Adrenal gland (tissue), 12 donors: Measurements from ENCODE around the gene KRT6B. TPM values are rescaled to one million over a fixed set of nuclear protein-coding genes. Genes with fewer than 3 reads are reported as not detected.
A peak's percentile ranks its signal among the peaks of the same experiment; 100 is the strongest.

Experiments
- DNase-seq, 7 donors: peaks; one replicate each; pipeline ENCODE4 v3.0.0-alpha.2; 2019 to 2020
- H3K27ac ChIP-seq, 5 donors: fragments of 200-600 bp; sonication (generic) in 4 of 5; 1 replicate in 3 of 5; 2 replicates in 2 of 5; pipeline versions ENCODE4 v1.5.1 to v1.8.0; 2016 to 2020; ENCODE audit warnings: mild to moderate bottlenecking in 1 of 5
- H3K27me3 ChIP-seq: fragments of 200-600 bp; 2 replicates; pipeline ENCODE4 v1.8.0; 2021
- H3K36me3 ChIP-seq, 2 donors: fragments of 200-600 bp; replicated peaks in 1 of 2; 1 replicate in 1 of 2; 2 replicates in 1 of 2; pipeline versions ENCODE4 v1.5.1 to v1.8.0; 2018 to 2022
- H3K4me1 ChIP-seq, 2 donors: fragments of 200-600 bp; replicated peaks in 1 of 2; 1 replicate in 1 of 2; 2 replicates in 1 of 2; pipeline versions ENCODE4 v1.5.1 to v1.8.0; 2018 to 2021
- H3K4me3 ChIP-seq, 4 donors: fragments of 200-600 bp; sonication (generic) in 3 of 4; one replicate each; pipeline ENCODE4 v1.5.1; 2016 to 2018
- H3K9me3 ChIP-seq, 3 donors: fragments of 200-600 bp; sonication (generic) in 1 of 3; replicated peaks in 1 of 3; 1 replicate in 2 of 3; 2 replicates in 1 of 3; pipeline versions ENCODE4 v1.5.1 to v1.8.0; 2016 to 2021
- POLR2A ChIP-seq, 2 donors: fragments of 450-650 bp; IDR thresholded peaks; one replicate each; pipeline ENCODE4 v1.6.1; 2017; ENCODE audit warnings: antibody characterized with exemption in 2 of 2, mild to moderate bottlenecking in 2 of 2, moderate library complexity in 1 of 2
- WGBS, 4 donors: extraction: QIAGEN DNeasy Blood & Tissue Kit in 2 of 4; methylation state at CpG; one replicate each; pipeline versions ENCODE4 v1.1.5 to v1.1.7; 2013 to 2017; 5-methylcytosine and 5-hydroxymethylcytosine counted together
- intact Hi-C, 2 donors: fragments of 100-400 bp; cut with DNase I; formaldehyde crosslinking; loops; one replicate each; pipeline versions ENCODE4 v1.14.1 to v1.15.0; 2022 to 2023
- polyA plus RNA-seq, 3 donors: library from polyadenylated mRNA; stranded (reverse); fragments of 200-250 nt in 2 of 3; fragments of 350-450 nt in 1 of 3; fragmentation: Illumina TruSeq in 1 of 3; extraction: RNeasy Lipid Tissue Mini Kit (QIAGEN cat#74804) in 1 of 3; gene quantifications; one replicate each; pipeline ENCODE4 v1.2.3, GENCODE V29; 2013 to 2014
- total RNA-seq, 9 donors: library from RNA; depleted of rRNA in 4 of 9; stranded (reverse); fragments of >200 nt in 4 of 9; fragments of 120-200 nt in 1 of 9; fragmentation: NEBNext Ultra II Directional in 1 of 9; extraction: Animal tissue kit (Norgen Biotek cat#: 25700) in 1 of 9; gene quantifications; one replicate each; pipeline versions ENCODE4 v1.1.0 to v1.2.4, GENCODE V29; 2013 to 2023
- TF ChIP-seq, protein P1 (sequence below), 6 experiments: fragments of 450-650 bp in 4 of 6; fragments of 200-600 bp in 2 of 6; sonication (generic) in 1 of 6; IDR thresholded peaks; 1 replicate in 5 of 6; 2 replicates in 1 of 6; pipeline versions ENCODE4 v1.5.1 to v1.8.0; 2016 to 2021; ENCODE audit warnings: antibody characterized with exemption in 6 of 6, mild to moderate bottlenecking in 2 of 6, moderate library complexity in 1 of 6
- donor health status: healthy with polysubstance abuse.
- donor health status: Bipolar disorder and iron deficiency.
- donor health status: DM: yes; HTN: yes; CAD: no.
- donor health status: DM: no; HTN: no; CAD: no.
- donor health status: DM: no; HTN: no; CAD: no.
- donor health status: DM: yes; HTN: yes; CAD: no.

KRT6B gene
- total and polyA plus RNA-seq, 12 donors: 0.20 to 0.25 TPM; not detected in 10

DNA sequence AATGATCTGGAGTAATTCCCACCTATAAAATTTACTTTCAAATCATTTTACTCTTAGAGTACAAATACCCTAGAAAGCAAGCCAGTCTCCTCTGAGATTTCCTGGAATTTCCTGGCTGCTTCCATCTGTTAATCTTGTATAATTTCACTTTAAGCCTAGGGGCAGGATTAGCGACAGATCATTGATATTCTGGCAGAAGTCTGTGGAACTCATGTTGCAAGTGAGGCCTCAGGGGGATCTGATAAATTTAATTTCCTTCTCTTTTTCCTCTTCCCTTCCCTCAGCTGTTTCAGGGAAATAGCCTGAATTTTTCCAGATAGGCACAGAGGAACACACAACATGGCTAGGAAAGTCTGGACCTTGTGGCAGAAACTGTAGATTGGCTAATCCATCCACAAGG, 47.0 kb upstream of the KRT6B start:
- no peaks in the 10 kb centered on the region for H3K9me3 ChIP-seq
- intact Hi-C loops: no loop called here
- TF ChIP-seq, protein P1, sequence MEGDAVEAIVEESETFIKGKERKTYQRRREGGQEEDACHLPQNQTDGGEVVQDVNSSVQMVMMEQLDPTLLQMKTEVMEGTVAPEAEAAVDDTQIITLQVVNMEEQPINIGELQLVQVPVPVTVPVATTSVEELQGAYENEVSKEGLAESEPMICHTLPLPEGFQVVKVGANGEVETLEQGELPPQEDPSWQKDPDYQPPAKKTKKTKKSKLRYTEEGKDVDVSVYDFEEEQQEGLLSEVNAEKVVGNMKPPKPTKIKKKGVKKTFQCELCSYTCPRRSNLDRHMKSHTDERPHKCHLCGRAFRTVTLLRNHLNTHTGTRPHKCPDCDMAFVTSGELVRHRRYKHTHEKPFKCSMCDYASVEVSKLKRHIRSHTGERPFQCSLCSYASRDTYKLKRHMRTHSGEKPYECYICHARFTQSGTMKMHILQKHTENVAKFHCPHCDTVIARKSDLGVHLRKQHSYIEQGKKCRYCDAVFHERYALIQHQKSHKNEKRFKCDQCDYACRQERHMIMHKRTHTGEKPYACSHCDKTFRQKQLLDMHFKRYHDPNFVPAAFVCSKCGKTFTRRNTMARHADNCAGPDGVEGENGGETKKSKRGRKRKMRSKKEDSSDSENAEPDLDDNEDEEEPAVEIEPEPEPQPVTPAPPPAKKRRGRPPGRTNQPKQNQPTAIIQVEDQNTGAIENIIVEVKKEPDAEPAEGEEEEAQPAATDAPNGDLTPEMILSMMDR (IDR thresholded peaks at IDR 0.05): no peak
- TF ChIP-seq POLR2A (IDR thresholded peaks at IDR 0.05): no peak
- 32 to 79% (median 66%) methylated on average over 1 of the region's 1 CpG for WGBS, 4 donors
- no peaks in the 10 kb centered on the region for H3K27me3 ChIP-seq
- H3K27ac ChIP-seq: no peak overlapping the region
- no peak for DNase-seq
- H3K4me3 ChIP-seq: no peak overlapping the region
- H3K4me1 ChIP-seq: no peaks in the 10 kb centered on the region
- H3K36me3 ChIP-seq: no peaks in the 10 kb centered on the region

DNA sequence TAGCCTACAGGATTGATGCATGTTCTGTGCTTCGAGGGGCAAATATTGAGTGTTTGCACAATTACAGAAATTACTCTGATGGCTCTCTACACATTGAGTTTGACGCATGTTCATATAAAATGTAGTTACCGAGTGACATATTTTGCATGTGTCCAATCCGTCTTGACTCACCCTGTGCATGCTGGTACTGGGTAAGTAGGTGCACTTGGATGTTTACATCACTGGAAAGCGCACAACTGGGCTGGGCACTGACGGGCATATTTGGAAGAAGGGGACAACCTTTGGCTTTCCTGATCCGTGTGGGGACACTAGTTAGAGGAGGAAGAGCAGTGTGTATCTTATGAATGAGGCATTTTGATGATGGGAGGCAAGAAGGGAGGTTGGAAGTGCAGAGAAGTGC, 46.0 kb upstream of the KRT6B start:
- DNase-seq: no peak
- intact Hi-C loops: no loop called here
- Histone ChIP-seq H3K4me3 (no peak overlapping the region), H3K4me1 (no peaks in the 10 kb centered on the region), H3K27me3 (no peaks in the 10 kb centered on the region), H3K9me3 (no peaks in the 10 kb centered on the region), H3K36me3 (no peaks in the 10 kb centered on the region), H3K27ac (no peak overlapping the region)
- 78 to 86% (median 80%) methylated on average over 7 of the region's 7 CpGs for WGBS, 4 donors
- TF ChIP-seq, protein P1 (IDR thresholded peaks at IDR 0.05): no peak
- no peak for TF ChIP-seq POLR2A (IDR thresholded peaks at IDR 0.05)

DNA sequence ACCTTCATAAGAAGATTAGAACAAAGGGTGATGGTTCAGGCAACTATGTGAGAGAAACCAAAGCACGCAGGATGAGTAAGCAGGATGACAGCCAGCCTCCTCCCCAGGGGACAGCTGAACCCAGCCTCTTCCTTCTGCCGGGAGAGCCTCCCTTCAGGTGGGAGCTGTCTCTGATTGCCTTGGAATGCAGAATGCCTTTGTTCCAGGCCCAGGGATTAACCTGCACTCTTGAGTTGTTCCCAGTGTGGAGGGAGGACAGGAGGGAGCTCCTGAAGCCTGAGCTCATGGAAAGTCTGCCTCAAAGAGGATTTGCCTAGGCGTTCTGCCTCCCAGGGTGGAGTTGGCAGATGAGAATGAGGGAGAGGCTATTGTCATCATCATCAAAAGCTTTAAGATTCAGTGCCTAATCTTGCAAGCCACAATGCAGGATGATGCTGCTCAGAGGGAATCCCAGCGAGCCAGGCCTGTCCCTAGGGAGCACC, 44.7 kb upstream of the KRT6B start:
- H3K36me3 ChIP-seq: no peaks in the 10 kb centered on the region
- TF ChIP-seq POLR2A (IDR thresholded peaks at IDR 0.05): no peak
- TF ChIP-seq, protein P1 (IDR thresholded peaks at IDR 0.05): no peak
- intact Hi-C loops: no loop called here
- no peaks in the 10 kb centered on the region for H3K9me3 ChIP-seq
- peak overlapping the region in 1 of 5 donors; percentile 79 for H3K27ac ChIP-seq
- no peaks in the 10 kb centered on the region for H3K27me3 ChIP-seq
- no peaks in the 10 kb centered on the region for H3K4me1 ChIP-seq
- 63 to 77% (median 67%) methylated on average over 4 of the region's 4 CpGs for WGBS, 4 donors
- no peak for DNase-seq
- H3K4me3 ChIP-seq: no peak overlapping the region

DNA sequence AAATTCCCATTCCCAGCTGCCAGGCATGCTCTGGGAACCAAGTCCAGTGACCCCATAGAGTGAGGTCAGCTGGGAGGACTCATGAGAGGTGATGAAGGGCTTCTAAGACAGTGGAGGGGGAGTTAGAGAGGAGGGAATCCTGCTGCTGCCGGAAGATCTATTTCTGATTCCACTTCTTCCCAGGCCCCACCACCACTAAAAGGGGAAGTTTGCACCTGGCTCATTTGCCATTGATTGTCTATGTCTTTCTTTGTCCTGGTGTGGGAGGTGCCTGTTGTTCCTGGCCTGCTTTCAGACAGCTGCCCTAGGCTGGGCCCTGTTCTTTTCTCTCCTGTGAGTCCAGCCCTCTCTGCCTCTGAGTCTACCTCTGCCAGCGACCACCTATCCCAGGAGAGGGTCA, 44.1 kb upstream of the KRT6B start:
- intact Hi-C loops: no loop called here
- Histone ChIP-seq H3K27me3 (no peaks in the 10 kb centered on the region), H3K4me1 (no peaks in the 10 kb centered on the region), H3K27ac (peak overlapping the region in 1 of 5 donors; percentile 79), H3K9me3 (no peaks in the 10 kb centered on the region), H3K4me3 (no peak overlapping the region), H3K36me3 (no peaks in the 10 kb centered on the region)
- DNase-seq: no peak
- TF ChIP-seq, protein P1 (IDR thresholded peaks at IDR 0.05): no peak
- no peak for TF ChIP-seq POLR2A (IDR thresholded peaks at IDR 0.05)
- WGBS, 4 donors: 63 to 81% (median 76%) methylated on average over 2 of the region's 2 CpGs
